Measurements from ENCODE around the gene BFSP2.
A peak's percentile ranks its signal among the peaks of the same experiment; 100 is the strongest.

BFSP2 gene

GRCh38 chr3:133384331-133385027, 15.4 kb upstream of the BFSP2 start:
- peak; percentile 10 for DNase-seq

- DNase-seq, result no peak
Measured at GRCh38 chr3:133386876-133387275, 13.0 kb upstream of the BFSP2 start.

GRCh38 chr3:133387341-133387740, 12.5 kb upstream of the BFSP2 start:
- no peak for DNase-seq

DNA sequence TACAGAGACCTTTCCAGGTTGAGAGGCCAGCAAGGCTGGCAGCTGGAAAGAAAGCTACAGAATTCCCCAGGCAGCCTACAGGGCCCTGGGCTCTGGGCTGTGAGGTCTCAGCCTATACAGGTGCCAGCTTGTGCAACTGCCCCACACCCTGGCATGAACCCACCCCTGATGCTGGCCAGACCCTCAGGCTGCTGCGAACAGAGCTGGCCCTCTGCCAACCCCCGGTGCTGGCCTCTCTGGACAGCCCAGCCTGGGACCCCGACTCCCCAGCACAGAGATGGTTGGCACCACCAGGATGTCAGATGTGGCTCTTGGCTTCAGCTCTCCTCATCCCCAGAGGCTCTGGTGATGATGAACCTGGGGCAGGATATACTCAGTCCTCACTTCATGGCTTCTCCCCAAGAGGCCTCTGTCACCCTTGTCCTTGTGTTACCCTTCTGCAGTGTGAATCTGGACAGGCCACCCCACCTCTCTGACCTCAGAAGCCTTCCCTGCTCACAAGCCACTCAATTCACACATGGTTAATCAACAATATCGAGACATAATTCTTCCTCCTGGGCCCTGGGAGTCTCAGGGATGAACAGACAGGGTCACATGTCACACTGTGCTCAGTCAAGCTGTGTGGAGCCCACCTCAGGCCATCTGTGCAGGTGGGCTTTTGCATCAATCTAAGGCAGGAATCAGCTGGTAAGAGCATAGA, 11.0 kb upstream of the BFSP2 start:
- DNase-seq, result no peak

DNA sequence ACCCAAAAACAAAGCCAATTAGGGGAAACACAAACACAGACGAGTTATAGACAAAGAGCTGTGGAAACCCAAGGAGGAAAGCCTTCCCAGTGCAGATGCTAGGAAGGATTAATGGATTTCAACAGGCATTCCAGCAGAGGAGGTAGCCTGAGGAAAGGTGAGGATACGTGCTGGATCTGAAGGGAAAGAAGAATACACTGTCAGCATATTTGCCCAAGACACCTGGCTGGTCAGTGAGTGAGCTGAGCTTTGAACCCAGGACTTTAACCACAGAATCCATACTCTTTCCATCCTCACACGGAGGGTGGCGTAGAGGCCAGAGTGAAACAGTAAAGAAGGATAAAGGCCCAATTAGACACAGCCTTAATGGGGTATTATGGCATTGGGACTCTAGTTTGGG, 9.1 kb upstream of the BFSP2 start:
- DNase-seq, result no peak

- DNase-seq, result no peak
Measured at GRCh38 chr3:133393204-133393603, 6.7 kb upstream of the BFSP2 start.

GRCh38 chr3:133393691-133394474, 6.0 kb upstream of the BFSP2 start:
- no peak for DNase-seq

DNA sequence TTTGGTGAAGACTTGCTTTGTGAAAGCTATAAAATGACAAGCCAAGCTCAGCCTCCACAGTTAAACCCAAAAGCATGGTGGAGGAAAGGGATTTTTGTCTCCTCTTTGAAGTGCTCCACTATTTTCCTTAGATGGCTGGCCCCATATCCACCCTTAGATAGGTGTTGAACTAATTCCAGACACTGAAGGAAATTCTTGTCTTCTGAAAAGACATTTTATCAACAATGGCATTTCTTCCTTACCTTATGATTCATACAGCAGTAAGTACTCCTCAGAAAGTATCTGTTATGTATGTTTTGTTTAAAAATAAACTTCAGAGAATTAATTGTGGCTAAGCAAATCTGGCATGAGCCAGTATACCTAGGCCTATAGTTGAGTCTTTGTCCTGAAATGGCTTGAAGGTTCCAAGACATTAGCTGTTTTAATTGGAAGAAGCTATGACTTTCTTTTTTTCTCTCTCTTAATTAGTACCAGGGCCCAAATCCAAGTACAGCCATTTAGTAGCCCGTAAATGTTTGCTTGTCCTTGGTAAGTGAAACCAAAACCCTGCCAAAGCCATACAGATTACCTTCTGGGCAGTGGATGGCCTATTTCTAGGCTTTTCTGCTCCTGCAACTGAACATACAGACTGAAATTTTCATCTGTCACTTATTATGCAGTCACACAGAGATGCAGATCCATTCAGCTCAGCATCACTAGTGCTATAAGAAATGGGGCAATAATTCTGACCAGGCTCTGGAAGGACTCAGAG, 5.1 kb upstream of the BFSP2 start:
- no peak for DNase-seq

GRCh38 chr3:133396906-133397305, 3.0 kb upstream of the BFSP2 start:
- no peak for DNase-seq

GRCh38 chr3:133401374-133402135, 1.7 kb downstream of the BFSP2 start:
- DNase-seq, result no peak

DNA sequence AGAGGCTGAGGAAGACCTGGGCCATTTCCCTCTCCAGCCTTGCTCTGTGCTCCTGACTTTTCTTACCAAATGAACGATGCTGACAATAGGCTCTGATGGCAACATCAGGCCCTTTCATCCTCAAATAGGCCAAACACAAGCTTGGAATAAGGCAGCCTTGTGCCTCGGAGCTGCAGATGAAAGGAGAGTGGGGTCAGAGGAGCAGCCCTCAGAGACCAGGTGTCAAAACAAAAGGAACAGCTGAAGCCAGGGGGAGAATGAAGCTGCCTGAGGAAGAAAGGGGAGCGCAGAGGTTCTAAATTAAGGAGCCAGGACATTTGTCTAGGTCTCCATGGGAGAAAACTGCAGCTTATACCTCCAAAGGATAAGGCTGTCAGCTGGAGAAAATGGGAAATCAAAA, 5.1 kb downstream of the BFSP2 start:
- no peak for DNase-seq

DNA sequence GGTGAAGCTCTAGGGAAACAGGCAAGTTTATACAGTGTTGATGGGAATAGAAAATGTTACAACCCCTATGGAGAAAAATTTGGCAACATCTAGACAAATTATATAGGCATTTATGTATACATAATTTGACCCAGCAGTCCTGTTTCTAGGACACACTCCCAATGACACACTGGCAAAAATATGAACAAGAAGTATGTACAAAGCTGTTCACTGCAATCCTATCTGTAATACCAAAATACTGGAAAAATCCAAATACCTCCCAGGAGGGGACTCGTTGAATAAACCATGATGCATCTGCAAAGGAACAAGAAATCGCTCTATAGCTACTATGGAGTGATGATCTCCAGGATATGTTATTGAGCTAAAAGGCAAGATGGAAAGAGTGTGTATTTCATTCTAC, 8.5 kb downstream of the BFSP2 start:
- no peak for DNase-seq

DNA sequence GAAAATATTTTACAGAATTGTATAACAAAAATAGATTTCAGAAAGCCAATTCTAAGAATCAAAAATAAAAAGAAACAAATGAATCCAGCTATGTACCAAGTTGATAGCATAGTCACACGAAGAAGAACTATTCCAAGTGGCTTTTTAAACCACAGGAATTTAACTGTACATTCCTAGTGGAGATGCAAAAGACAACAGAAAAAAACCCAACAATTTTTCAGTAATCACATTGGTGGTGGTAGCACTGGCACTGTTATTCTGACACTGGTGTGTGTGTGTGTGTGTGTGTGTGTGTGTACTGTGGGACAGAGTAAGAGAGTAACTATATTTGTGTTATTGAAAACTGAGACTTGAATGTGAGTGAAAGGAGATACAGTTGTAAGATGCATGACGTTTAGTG, 9.1 kb downstream of the BFSP2 start:
- no peak for DNase-seq

DNA sequence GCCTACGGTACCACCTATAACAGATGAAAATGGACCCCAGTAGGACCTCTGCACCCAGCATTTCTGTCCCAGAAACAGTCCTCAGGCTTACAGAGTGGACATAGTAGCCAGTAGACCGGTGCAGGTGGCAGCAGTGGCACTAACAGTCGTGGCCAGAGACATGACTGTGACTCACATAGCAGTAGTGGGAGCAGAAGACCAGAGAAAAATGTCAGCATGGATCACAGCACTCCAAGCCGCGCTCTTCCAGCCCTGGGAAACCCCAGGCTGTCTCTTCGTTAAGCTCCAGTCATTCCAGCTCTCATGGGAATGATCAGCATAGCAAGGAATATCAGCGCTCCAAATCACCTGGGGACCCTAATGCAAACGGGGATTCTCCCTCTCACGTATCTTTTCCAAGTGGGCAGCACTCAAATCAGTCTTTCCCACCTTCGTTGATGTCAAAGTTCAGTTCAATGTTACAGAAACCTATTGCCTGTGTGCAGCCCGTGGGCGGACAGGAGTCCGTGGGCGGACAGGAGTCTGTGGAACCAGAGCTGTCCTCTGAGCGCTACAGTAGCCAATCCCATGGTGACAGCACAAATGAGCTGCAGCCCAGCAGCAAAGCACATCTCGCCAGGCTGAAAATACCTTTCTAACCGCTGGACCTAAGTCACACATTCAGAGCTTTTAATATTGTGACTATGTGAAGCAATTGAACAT, 10.5 kb downstream of the BFSP2 start:
- no peak for DNase-seq

GRCh38 chr3:133412183-133413132, 12.6 kb downstream of the BFSP2 start:
- no peak for DNase-seq

DNA sequence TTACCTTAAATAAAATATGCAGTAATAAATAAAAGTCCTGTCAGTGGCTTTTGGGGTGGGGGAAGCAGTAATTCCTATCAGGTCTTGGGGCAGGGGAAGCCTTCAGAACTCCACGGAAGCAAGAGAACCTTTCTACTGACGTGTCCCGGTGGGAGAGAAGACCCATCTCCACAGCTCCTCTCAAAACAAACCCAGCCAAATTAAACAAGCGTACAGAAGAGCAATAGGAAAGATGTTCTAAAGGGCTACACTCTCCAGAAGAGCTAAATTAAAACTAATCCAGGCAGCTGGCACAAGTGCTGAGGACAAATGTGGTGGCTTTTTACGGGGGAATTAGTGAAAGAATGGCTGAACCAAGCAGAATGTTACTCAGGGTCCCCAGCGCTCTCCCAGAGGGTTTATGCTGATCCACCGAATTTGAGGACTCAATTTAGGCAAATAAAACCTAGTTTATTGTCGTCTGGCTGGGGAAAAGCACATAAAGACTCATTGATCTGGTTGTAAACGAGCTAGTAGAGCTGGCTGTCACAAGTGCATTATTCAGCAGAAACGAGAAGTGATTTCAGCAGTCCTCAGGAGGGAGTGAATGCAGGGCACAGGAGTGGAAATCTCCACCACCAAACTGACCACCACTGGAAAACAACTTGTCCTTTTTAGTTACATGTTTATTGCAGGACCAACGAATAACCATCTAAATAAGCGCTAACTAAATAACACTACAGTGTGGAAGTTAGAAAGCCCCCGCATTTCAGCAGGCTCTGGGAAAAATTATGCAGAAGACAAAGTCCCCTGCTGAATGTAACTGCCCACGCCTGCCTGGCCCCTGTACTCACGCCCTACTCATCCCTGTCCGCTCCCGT, 13.5 kb downstream of the BFSP2 start:
- no peak for DNase-seq

- no peak for DNase-seq
Measured at GRCh38 chr3:133414021-133414392, 14.2 kb downstream of the BFSP2 start.

DNA sequence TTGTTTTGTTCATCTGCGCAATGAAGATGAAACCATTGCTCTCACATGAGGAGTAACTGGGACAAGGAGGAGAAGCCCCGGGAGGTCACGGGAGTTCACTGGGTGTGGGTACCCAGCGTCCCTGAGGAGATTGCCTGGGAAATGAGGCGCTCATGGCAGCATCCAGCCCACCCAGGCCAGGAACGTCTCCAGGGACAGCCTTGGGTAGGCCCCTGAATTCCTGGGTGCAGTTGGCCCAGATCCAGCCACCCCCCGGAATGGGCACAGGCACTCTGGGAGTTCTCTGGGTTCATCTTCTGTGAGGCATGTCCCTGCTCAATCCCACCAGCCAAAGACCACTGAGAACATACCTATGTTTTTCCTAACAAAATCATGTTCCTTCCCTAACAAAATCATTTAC, 18.5 kb downstream of the BFSP2 start:
- no peak for DNase-seq

DNA sequence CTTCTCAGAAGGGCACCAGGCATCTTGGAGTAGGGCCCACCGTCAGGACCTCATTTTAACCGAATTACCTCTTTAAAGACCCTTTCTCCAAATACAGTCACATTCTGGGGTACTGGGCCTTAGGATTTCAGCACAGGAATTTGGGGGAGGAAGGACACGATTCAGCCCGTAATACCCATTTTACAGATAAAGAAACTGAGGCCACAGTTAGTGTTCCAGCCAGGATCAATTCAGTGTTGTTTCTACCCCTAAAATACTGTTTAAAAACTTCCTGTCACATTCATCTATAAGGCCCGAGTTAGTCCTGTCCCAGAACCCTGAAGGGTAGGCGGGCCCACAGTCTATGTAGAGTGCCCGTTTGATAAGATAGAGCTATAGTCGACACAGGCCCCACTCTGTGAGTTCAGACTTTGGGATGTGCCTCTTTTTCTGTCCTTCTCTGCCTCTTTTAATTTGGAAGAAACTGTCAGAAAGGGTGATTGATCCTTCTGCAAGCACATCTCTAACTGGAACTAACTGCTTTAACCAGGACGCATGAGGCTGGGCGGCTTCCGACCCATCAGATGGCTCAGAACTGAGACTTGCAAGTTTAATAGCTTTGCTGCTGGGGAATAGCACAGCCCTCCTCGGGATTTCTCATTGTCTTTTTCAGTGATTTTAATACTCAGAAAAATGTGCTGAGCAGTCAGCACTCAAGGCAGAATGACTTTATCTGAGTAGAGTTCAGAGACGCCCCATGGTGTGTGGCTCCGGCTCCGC, 19.5 kb downstream of the BFSP2 start:
- no peak for DNase-seq
